Measurements from ENCODE around the gene PRKAB2.
A peak's percentile ranks its signal among the peaks of the same experiment; 100 is the strongest.
"Not testable (repeated sequence)": the region's sequence is repeated elsewhere in the genome, so short reads cannot be mapped to it uniquely, and the experiment has no call there.

PRKAB2 gene, protein sequence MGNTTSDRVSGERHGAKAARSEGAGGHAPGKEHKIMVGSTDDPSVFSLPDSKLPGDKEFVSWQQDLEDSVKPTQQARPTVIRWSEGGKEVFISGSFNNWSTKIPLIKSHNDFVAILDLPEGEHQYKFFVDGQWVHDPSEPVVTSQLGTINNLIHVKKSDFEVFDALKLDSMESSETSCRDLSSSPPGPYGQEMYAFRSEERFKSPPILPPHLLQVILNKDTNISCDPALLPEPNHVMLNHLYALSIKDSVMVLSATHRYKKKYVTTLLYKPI

DNA sequence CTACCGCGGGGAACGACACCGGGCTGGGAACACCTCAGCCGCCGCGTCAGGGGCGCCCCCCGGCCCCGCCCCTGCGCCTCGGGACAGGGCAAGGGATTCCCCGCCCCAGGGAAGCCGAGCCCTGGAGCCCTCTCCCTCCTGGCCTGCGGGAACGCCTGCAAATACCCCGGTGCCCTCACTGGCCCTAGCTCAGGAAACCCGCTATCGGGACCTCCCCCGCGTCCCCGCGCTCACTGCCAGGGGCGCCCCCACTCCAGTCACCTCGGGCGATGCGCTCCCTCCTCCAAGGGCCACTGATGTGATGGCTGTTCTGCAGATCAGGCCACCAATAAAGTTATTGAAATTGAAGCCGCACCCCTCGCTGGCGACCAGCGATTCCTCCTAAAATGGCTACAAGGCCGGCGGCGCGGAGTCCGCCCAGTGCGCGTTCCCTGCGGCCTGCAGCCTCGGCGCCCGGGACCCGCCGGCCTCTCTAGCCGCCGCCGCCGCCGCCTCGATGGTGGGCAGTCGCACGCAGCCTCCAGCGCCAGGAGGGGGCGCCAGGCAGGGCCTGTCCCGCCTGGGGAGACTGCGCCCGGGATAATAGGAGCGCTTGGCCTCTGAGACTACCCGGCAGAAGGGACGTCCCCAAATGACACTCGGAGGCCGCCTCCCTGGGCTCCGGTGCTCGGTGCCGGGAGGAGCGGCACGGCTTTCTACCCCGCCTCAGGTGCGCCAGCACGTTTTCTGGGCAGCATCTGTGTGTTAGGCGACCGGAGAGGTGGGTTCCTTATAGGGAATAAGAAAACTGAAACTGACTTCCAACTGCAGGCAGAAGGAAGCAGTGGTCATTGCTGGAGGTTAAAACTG is at the start of gene PRKAB2:
PRKAB2 (minus strand) TSS at position 303 of the 849 bp plus-strand sequence. CDS start 326 bp downstream, outside the sequence.
- peak; percentile 84 for DNase-seq (ENCODE audit: low read depth)

DNA sequence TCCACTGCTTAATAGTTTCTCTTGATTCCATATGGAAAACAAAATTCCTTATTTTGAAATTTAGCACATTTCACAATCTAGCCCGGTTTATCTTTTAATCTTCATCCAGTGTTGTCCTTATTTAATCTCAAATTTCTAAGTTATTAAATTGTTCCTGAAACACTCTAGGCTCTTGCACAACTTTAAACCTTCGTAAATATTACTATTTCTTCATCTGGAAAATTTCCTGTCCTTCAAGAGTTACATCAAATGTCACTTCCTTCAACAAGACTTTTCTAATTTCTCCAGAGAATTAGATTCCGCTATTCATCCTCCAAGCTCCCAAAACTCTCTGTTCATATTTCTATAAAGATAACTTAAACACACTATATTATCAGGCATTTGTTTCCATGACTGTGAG is 46.3 kb upstream of the PRKAB2 start:
- DNase-seq (ENCODE audit: low read depth): no peak

DNA sequence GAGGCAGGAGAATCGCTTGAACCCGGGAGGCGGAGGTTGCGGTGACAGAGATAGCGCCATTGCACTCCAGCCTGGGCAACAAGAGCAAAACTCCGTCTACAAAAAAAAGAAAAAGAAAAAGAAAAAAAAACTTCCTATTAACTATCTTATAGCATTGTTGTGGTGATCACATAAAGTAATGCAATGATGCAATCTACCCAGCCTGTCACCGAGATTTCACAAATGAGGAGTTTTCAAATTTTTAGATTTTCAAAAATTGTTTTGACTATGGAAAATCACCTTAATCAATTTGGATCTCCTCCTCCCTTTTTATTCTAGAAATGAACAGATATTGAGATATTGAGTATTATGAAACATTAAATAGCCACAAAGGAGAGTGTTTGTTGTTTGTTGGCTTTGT is 44.9 kb upstream of the PRKAB2 start:
- no peak for DNase-seq (ENCODE audit: low read depth)

DNA sequence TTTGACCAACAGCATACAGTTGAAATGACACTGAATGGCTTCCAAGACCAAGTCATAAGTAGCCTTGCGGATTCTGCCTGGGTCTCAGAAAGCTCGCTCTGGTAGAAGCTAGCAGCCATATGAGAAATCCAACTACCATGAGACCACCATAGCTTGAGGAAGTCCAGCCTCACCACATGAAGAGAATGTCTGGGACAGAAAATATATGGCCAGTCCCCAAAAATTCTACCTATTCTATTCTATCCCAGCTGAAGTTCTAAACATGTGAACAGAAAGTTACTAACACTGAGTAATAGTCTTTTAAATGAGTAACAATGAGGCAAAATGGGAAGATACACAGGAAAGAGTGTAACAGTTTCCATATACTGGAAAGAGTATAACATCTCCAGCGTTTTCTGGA is 43.9 kb upstream of the PRKAB2 start:
- no peak for DNase-seq (ENCODE audit: low read depth)

DNA sequence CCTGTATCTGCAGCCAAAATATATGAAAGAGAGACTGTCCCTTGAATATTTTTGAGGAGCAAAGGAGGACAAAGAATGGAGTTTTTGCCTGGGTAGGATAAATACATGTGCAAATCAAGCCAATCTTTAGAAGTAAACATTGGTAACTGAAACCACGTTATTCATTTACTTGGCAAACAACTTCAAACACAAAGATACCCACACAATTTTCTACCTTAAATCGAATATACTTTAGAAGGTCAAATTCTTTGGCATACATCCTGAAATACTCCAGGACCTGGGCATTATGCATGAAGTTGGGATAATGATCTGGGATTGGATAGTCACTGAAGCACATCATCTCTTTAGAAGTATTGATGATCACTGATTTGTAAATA is 43.3 kb upstream of the PRKAB2 start:
- DNase-seq (ENCODE audit: low read depth): no peak

GRCh38 chr1:147214842-147215539 is 42.7 kb upstream of the PRKAB2 start:
- no peak for DNase-seq (ENCODE audit: low read depth)

GRCh38 chr1:147214325-147214724 is 42.1 kb upstream of the PRKAB2 start:
- DNase-seq (ENCODE audit: low read depth): no peak

- no peak for DNase-seq (ENCODE audit: low read depth)
Measured at GRCh38 chr1:147213271-147213670, 41.0 kb upstream of the PRKAB2 start.

DNA sequence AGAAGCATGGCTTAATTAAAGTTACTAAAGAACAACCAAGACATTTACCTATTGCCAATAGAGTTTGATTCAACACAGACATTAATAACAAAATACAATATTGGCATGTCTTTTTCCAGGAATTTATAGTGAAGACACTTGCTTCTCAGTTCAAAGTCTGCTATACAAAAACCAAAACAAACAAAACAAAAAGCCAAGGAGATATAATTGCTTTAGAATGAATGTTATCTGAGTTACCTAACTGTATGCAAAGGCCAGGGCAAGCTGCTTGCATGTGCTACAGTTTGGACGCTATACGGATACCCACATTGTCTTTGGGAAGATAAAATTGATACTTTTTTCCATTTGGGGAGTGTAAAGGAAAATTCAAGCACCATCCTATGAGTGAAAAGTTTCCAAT is 39.3 kb upstream of the PRKAB2 start:
- no peak for DNase-seq (ENCODE audit: low read depth)

GRCh38 chr1:147210987-147211386 is 38.7 kb upstream of the PRKAB2 start:
- DNase-seq (ENCODE audit: low read depth): no peak

DNA sequence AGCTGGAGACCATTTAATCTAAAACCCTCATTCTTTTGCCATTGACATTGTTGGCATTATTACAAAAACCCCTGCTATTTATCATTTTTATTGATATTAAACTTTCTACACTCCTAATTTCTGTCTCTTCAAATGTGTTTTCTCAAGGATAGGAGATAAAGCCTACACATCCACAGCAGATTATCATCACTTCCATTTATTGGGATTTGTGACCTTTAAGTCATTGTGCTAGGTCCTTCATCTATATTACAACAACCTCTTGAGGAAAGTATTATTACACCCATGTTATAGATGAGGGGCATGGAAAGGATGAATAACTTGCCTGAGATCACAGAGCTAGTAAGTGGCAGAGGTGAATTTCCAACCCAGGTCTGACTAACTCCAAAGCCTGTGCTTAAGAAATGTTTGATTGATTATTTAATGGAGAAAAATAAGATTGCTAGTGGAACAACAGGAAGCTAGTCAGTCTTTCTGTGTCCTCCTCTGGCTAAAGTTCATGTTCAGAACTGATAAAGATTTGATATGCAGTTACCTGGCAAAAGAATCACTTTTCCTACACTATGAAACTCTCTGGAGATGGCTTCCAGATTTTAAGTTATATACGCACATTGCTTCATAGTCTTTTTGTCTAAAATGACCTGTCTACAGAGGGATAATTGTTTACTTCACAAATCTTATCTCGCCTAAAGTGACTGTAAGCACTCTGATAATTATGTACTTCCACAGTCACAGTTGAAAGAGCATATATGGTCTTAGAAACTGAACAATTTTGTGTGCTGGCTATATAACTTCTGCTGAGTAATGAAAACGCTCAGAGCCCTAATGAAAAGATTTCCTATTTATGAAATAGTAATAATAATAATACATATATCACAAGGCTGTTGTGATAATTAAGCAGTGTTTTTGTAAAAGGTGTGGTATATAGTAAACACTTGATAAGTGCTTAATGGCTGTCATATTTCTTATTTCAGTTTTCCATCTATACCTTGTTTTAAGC is 37.9 kb upstream of the PRKAB2 start:
- no peak for DNase-seq (ENCODE audit: low read depth)

- DNase-seq (ENCODE audit: low read depth): no peak
Measured at GRCh38 chr1:147208619-147209018, 36.3 kb upstream of the PRKAB2 start.

DNA sequence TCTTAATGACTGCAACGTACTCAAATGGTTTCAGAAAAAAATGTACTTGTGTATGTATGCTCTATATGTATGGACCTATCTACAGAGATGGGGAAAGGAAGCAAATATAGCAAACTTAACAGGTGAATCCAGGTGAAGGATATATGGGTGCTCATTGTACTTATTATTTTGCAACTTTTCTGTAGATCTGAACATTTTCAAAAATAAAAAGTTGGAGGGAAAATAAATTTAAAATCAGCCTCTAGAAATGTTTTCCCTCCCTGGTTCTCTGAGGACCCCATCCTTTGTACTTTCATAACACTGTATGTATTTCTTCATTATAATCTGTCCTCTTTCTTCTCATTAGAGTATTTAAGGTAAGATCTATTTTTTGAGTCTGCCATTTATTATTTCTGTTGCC is 34.9 kb upstream of the PRKAB2 start:
- no peak for DNase-seq (ENCODE audit: low read depth)

DNA sequence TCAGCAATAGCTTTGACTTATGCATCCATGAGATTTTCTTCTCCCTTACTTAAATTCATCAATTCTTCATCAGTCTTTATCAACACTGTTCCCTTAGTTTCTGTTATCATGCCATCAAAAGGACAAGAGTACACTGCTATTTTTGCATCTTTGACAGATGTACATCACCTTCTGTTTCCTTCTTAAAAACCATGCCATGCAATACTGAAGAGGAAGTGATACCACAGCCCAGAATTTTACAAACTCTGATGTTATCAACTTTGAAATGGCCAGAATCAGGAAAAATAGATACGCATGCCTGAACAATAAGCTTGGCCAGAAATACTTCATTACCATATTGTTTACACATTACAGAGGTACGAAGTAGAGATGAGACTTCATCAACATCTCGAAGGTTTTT is 31.8 kb upstream of the PRKAB2 start:
- no peak for DNase-seq (ENCODE audit: low read depth)

DNA sequence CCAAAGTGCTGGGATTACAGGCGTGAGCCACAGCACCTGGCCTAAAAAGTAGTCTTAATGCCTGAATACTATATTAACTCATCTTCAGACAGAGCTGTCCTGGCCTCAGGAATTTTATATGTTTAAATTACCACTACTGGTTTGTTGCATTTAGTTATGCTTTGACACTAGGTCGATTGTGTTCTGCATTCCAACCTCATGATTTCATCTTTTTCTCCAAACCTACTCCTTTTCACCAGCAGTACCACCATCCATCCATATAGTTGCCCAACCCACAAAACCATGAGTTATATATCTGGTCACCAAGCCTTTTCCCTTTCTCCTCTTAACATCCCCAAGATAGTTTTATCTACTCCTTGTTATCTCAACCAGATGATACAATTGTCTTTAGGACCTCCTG is 30.3 kb upstream of the PRKAB2 start:
- no peak for DNase-seq (ENCODE audit: low read depth)

- DNase-seq (ENCODE audit: low read depth): no peak
Measured at GRCh38 chr1:147201786-147202185, 29.5 kb upstream of the PRKAB2 start.

- no peak for DNase-seq (ENCODE audit: low read depth)
Measured at GRCh38 chr1:147201276-147201675, 29.0 kb upstream of the PRKAB2 start.

DNA sequence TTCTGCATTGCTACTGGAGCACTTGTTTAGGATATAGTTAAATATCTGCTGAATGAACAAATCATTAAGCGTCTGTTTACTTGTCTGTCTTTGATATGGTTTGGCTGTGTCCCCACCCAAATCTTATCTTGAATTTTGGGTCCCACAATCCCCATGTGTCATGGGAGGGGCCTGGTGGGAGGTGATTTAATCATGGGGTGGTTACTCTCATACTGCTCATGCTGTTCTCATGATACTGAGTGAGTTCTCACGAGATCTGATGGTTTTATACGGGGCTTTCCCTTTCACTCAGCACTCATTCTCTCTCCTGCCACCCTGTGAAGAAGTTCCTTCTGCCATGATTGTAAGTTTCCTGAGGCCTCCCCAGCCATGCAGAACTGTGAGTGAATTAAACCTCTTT is 25.1 kb upstream of the PRKAB2 start:
- not testable (repeated sequence) for DNase-seq (ENCODE audit: low read depth)

DNA sequence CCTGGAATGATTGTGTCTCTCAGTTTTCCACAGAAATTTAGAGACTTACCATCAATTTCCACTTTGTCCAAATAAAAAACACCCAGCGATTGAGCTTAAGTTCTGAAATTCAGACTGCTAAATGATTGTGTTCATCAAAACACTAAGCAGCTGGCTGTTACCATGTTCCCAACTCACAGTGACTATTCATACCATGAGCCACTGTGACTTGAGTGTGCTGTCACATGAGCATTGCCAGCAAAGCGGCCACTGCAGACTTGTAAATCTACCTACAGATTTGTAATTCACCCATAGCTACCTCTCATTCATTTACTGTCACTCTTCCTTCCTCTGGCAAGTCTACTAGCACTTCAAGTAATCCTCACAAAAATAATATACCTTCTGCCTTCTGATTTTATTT is 17.2 kb upstream of the PRKAB2 start:
- no peak for DNase-seq (ENCODE audit: low read depth)

- no peak for DNase-seq (ENCODE audit: low read depth)
Measured at GRCh38 chr1:147185432-147185831, 13.2 kb upstream of the PRKAB2 start.

DNA sequence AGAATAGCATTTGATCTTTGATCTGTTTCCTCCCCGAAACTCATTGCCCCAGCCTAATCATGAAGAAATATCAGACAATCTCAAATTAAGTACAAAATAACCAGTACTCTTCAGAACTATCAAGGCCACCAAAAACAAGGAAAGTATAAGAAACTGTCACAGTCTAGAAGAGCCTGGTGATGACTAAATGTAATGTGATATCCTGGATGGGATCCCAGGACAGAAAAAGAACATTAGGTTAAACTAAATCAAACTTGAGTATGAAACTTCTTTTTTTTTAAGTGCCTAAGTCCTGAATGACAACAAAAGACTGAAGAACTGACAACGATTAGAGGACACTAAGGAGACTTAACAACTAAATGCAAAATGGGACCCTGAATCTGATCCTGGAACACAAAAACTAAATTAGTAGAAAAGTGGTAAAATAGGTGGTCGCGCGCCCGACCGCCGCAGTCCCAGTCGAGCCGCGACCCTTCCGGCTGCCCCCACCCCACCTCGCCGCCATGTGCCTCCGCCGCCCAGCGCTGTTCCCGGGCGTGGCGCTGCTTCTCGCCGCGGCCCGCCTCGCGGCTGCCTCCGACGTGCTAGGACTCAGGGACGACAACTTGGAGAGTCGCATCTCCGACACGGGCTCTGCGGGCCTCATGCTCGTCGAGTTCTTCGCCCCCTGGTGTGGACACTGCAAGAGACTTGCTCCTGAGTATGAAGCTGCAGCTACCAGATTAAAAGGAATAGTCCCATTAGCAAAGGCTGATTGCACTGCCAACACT is 5.5 kb upstream of the PRKAB2 start:
- no peak for DNase-seq (ENCODE audit: low read depth)

Data from activated T-helper 9 cell treated with anti-CD3 and anti-CD28 coated beads, Interleukin-2, amount 50 U/mL, for 16 hours (primary cell).